Esophagus (tissue), 2 donors: ENCODE data around the gene OPN3. TPM values are rescaled to one million over a fixed set of nuclear protein-coding genes. Genes with fewer than 3 reads are reported as not detected.
A peak's percentile ranks its signal among the peaks of the same experiment; 100 is the strongest.

Experiments used
- H3K27ac ChIP-seq, 2 donors: one replicate each; pipeline ENCODE4 v1.5.1; 2013; ENCODE audit warnings: low read depth in 2 of 2, mild to moderate bottlenecking in 2 of 2, inconsistent platforms in 1 of 2, low read length in 1 of 2, moderate library complexity in 1 of 2
- H3K27me3 ChIP-seq, 2 donors: one replicate each; pipeline ENCODE4 v1.6.1; 2013; ENCODE audit warnings: low read length in 2 of 2, control low read depth in 1 of 2, mild to moderate bottlenecking in 1 of 2; ENCODE audit not compliant: insufficient read depth in 2 of 2, control insufficient read depth in 1 of 2
- H3K36me3 ChIP-seq, 2 donors: one replicate each; pipeline ENCODE4 v1.6.1; 2013; ENCODE audit warnings: low read length in 1 of 2; ENCODE audit not compliant: control insufficient read depth in 2 of 2, insufficient read depth in 2 of 2
- H3K4me1 ChIP-seq, 2 donors: one replicate each; pipeline ENCODE4 v1.6.1; 2013; ENCODE audit warnings: low read length in 1 of 2; ENCODE audit not compliant: control insufficient read depth in 2 of 2, insufficient read depth in 2 of 2
- H3K4me3 ChIP-seq, 2 donors: one replicate each; pipeline ENCODE4 v1.5.1; 2013; ENCODE audit warnings: low read length in 2 of 2, mild to moderate bottlenecking in 2 of 2, low read depth in 1 of 2, moderate library complexity in 1 of 2
- H3K9me3 ChIP-seq, 2 donors: one replicate each; pipeline ENCODE4 v1.6.1; 2013; ENCODE audit warnings: mild to moderate bottlenecking in 2 of 2, low read depth in 1 of 2, low read length in 1 of 2, moderate library complexity in 1 of 2; ENCODE audit not compliant: control insufficient read depth in 2 of 2, insufficient read depth in 1 of 2
- WGBS, 2 donors: extraction: QIAGEN DNeasy Blood & Tissue Kit; methylation state at CpG; one replicate each; pipeline ENCODE4 v1.1.7; 2013; 5-methylcytosine and 5-hydroxymethylcytosine counted together
- polyA plus RNA-seq, 2 donors: library from polyadenylated mRNA; stranded (reverse); fragments of 200-250 nt; gene quantifications; one replicate each; pipeline ENCODE4 v1.2.3, GENCODE V29; 2013
- donor health status: healthy with polysubstance abuse.
- donor health status: Bipolar disorder and iron deficiency.

The OPN3 gene
- polyA plus RNA-seq, 2 donors: 10.0 to 13.2 TPM

DNA sequence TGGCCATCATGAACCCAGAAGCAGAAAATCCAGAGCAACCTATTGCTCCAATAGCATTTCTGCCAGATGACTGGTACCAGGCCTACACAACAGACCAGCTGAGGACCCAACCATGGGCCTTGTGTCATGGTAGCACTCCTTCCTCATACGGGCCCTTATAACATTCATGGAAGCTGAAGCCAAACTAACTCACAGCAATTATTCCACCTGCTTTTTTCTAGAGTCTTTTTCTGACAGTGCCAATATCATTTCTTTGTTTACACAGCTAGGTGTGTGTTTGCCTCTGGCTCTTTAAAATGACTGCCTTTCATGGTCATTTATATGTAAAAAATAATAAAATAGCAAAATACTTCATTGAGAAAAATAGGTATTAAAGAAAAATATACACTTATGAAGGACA is 8.0 kb upstream of the OPN3 start:
- H3K4me1 ChIP-seq: peaks cover 0 to 3% of the 10 kb centered on the region in 2 donors
- no peak overlapping the region for H3K27ac ChIP-seq
- no peaks in the 10 kb centered on the region for H3K27me3 ChIP-seq
- no peak overlapping the region for H3K4me3 ChIP-seq
- H3K9me3 ChIP-seq: no peaks in the 10 kb centered on the region
- 62 to 70% methylated on average over 1 of the region's 1 CpG for WGBS, 2 donors
- no peaks in the 10 kb centered on the region for H3K36me3 ChIP-seq

DNA sequence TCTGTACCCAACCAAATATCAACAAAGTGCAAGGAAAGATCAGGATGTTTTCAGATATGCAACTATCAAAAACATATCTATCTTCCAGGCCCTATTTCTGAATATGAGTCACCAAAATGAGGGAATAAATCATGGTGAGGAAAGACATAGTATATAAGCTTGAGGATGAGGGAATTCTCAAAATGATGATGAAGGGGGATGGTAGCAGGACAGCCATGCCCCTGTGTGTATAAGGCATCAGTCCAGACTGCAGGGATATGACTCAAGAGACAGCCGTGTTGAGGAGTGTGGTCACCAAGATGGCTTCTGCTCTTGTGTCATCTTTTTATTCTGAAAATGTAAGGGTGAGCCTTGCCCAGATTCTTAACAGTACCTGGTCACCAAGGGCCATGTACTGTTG is 7.5 kb upstream of the OPN3 start:
- 64 to 93% methylated on average over 1 of the region's 1 CpG for WGBS, 2 donors
- no peak overlapping the region for H3K4me3 ChIP-seq
- H3K27me3 ChIP-seq: no peaks in the 10 kb centered on the region
- H3K36me3 ChIP-seq: no peaks in the 10 kb centered on the region
- peaks cover 0 to 3% of the 10 kb centered on the region in 2 donors for H3K4me1 ChIP-seq
- no peaks in the 10 kb centered on the region for H3K9me3 ChIP-seq
- H3K27ac ChIP-seq: no peak overlapping the region

DNA sequence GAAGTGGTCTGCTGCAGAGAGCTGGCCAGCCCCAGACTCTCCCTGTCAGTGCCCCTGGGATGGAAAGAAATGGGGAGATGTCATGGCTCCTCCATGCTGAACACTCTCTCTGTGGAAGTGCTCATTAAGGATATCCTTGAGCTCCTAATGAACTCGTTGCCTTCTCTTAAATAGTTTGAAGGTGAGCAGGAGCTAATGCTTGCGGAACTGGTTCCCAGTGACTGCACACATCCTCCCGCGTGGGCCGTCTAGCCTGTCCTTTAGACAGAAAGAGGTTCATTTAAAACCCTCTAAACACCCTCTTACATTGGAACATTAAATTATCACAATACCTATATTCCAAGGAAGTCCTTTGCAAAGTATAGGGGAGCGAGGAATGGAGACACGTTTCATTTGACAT is 6.0 kb upstream of the OPN3 start:
- 71 to 72% methylated on average over 7 of the region's 7 CpGs for WGBS, 2 donors

GRCh38 chr1:241645199-241645598 is 5.0 kb upstream of the OPN3 start:
- Histone ChIP-seq H3K4me1 (peaks cover 0 to 3% of the 10 kb centered on the region in 2 donors), H3K27ac (no peak overlapping the region), H3K36me3 (no peaks in the 10 kb centered on the region), H3K27me3 (no peaks in the 10 kb centered on the region), H3K4me3 (no peak overlapping the region), H3K9me3 (no peaks in the 10 kb centered on the region)
- 66 to 71% methylated on average over 4 of the region's 4 CpGs for WGBS, 2 donors

More for the DNA sequence above, 6.0 kb upstream of the OPN3 start:
- H3K4me1 ChIP-seq: peaks cover 0 to 3% of the 10 kb centered on the region in 2 donors
- H3K27ac ChIP-seq: no peak overlapping the region
- H3K27me3 ChIP-seq: no peaks in the 10 kb centered on the region
- H3K4me3 ChIP-seq: no peak overlapping the region
- H3K36me3 ChIP-seq: no peaks in the 10 kb centered on the region
- H3K9me3 ChIP-seq: no peaks in the 10 kb centered on the region

GRCh38 chr1:241644259-241644658 is 4.1 kb upstream of the OPN3 start:
- no peaks in the 10 kb centered on the region for H3K27me3 ChIP-seq
- H3K27ac ChIP-seq: no peak overlapping the region
- H3K4me3 ChIP-seq: no peak overlapping the region
- H3K4me1 ChIP-seq: peaks cover 0 to 3% of the 10 kb centered on the region in 2 donors
- no peaks in the 10 kb centered on the region for H3K9me3 ChIP-seq
- H3K36me3 ChIP-seq: no peaks in the 10 kb centered on the region
- WGBS, 2 donors: 94 to 97% methylated on average over 2 of the region's 2 CpGs

DNA sequence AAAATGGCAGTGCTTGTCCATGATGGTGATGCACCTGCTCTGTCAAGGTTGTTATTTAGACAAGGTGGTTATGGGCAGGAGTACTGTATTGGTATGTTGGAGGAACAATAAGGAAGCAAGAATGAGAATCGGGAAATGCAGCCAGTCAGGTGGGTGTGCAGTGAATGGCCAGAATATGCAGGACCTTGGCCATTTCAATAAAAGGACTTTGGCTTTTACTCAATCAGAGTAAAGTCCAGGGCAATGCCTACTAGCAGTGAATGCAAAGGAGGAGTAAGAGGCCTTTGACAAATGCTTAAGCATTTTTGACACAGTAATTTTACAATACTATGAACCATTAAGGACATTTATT is 2.4 kb upstream of the OPN3 start:
- Histone ChIP-seq H3K27me3 (no peaks in the 10 kb centered on the region), H3K27ac (no peak overlapping the region), H3K9me3 (no peaks in the 10 kb centered on the region), H3K36me3 (no peaks in the 10 kb centered on the region), H3K4me3 (no peak overlapping the region), H3K4me1 (peaks cover 0 to 3% of the 10 kb centered on the region in 2 donors)
- WGBS, 2 donors: 91 to 95% methylated on average over 1 of the region's 1 CpG

- Histone ChIP-seq H3K9me3 (no peaks in the 10 kb centered on the region), H3K27ac (no peak overlapping the region), H3K4me1 (peaks cover 0 to 3% of the 10 kb centered on the region in 2 donors), H3K27me3 (no peaks in the 10 kb centered on the region), H3K4me3 (no peak overlapping the region), H3K36me3 (no peaks in the 10 kb centered on the region)
- 71 to 72% methylated on average over 12 of the region's 12 CpGs for whole genome bisulfite sequencing, 2 donors
Measured at GRCh38 chr1:241641773-241642592, 1.8 kb upstream of the OPN3 start.

- Histone ChIP-seq H3K36me3 (no peaks in the 10 kb centered on the region), H3K4me3 (peak overlapping the region in 1 of 2 donors; percentile 63), H3K27ac (peak overlapping the region; percentile 74 to 85), H3K9me3 (no peaks in the 10 kb centered on the region), H3K27me3 (no peaks in the 10 kb centered on the region), H3K4me1 (peaks cover 3% of the 10 kb centered on the region in 2 donors)
- 82 to 84% methylated on average over 9 of the region's 9 CpGs for WGBS, 2 donors
Measured at GRCh38 chr1:241640867-241641622, 876 bp upstream of the OPN3 start.

- WGBS, 2 donors: 1% methylated on average over 28 to 42 of the region's 42 CpGs
- H3K27ac ChIP-seq: peak overlapping the region; percentile 72 to 85
- no peaks in the 10 kb centered on the region for H3K9me3 ChIP-seq
Measured at GRCh38 chr1:241639623-241640148, 483 bp downstream of the OPN3 start.

More at GRCh38 chr1:241639623-241640148, 483 bp downstream of the OPN3 start:
- H3K4me3 ChIP-seq: peak overlapping the region; percentile 63 to 78
- no peaks in the 10 kb centered on the region for H3K36me3 ChIP-seq
- peaks cover 0 to 3% of the 10 kb centered on the region in 2 donors for H3K4me1 ChIP-seq
- no peaks in the 10 kb centered on the region for H3K27me3 ChIP-seq
